Psoas muscle (tissue), 8 donors: ENCODE data around the gene TMEM139. TPM values are rescaled to one million over a fixed set of nuclear protein-coding genes. Genes with fewer than 3 reads are reported as not detected.

Experiments
- ATAC-seq, 4 donors: fragments of 200-7000 bp; cut with Tn5 transposase; one replicate each; pipeline ENCODE4 v1.9.1; 2020; ENCODE audit warnings: moderate library complexity in 3 of 4, mild to moderate bottlenecking in 2 of 4
- DNase-seq, 2 donors: peaks; one replicate each; pipeline ENCODE4 v3.0.0-alpha.2; 2020
- H3K27ac ChIP-seq: fragments of 200-600 bp; one replicate; pipeline ENCODE4 v1.8.0; 2022
- H3K27me3 ChIP-seq, 3 donors: fragments of 200-600 bp in 1 of 3; one replicate each; pipeline versions ENCODE4 v1.6.1 to v1.8.0; 2013 to 2022; ENCODE audit warnings: low read length in 2 of 3, mild to moderate bottlenecking in 2 of 3, moderate library complexity in 1 of 3; ENCODE audit not compliant: insufficient read depth in 3 of 3
- H3K36me3 ChIP-seq, 2 donors: fragments of 200-600 bp in 1 of 2; one replicate each; pipeline versions ENCODE4 v1.6.1 to v1.8.0; 2013 to 2022; ENCODE audit warnings: low read depth in 1 of 2, mild to moderate bottlenecking in 1 of 2, moderate library complexity in 1 of 2; ENCODE audit not compliant: insufficient read depth in 1 of 2
- H3K4me1 ChIP-seq: fragments of 200-600 bp; one replicate; pipeline ENCODE4 v1.8.0; 2022
- H3K4me3 ChIP-seq: fragments of 200-600 bp; one replicate; pipeline ENCODE4 v1.8.0; 2022; ENCODE audit warnings: mild to moderate bottlenecking
- H3K9me3 ChIP-seq: fragments of 200-600 bp; one replicate; pipeline ENCODE4 v1.8.0; 2022
- CTCF ChIP-seq: fragments of 200-600 bp; IDR thresholded peaks from one replicate; pipeline ENCODE4 v1.8.0; 2022; ENCODE audit warnings: antibody characterized with exemption
- WGBS, 3 donors: extraction: QIAGEN DNeasy Blood & Tissue Kit; methylation state at CpG; one replicate each; pipeline versions ENCODE4 v1.1.6 to v1.1.7; 2013; 5-methylcytosine and 5-hydroxymethylcytosine counted together
- intact Hi-C, 2 donors: fragments of 100-400 bp; cut with DNase I; formaldehyde crosslinking; loops; one replicate each; pipeline versions ENCODE4 v1.11.0 to v1.14.2; 2022
- polyA plus RNA-seq, 3 donors: library from polyadenylated mRNA; stranded (reverse); fragments of 200-250 nt; gene quantifications; one replicate each; pipeline ENCODE4 v1.2.3, GENCODE V29; 2013
- total RNA-seq, 4 donors: library from RNA; stranded (reverse); fragmentation: NEBNext Ultra II Directional in 2 of 4; extraction: Animal tissue kit (Norgen Biotek cat#: 25700) in 2 of 4; gene quantifications; one replicate each; pipeline versions ENCODE4 v1.2.1 to v1.2.4, GENCODE V29; 2021 to 2023
- donor health status: healthy with polysubstance abuse.
- donor health status: DM: no; HTN: no; CAD: no; lungs with moderate emphysema.
- donor health status: Bipolar disorder and iron deficiency.
- donor health status: healthy.
- donor health status: DM: yes; HTN: yes; CAD: no.
- donor health status: DM: no; HTN: no; CAD: no.
- donor health status: DM: no; HTN: no; CAD: no.
- donor health status: DM: yes; HTN: yes; CAD: no.

TMEM139 gene
- total and polyA plus RNA-seq, 7 donors, result 0.04 to 0.43 (median 0.36) TPM; not detected in 3

- intact Hi-C loops, result no loop called here
- ATAC-seq, result no peak
Observed at GRCh38 chr7:143269251-143269650, 15.5 kb upstream of the TMEM139 start.

DNA sequence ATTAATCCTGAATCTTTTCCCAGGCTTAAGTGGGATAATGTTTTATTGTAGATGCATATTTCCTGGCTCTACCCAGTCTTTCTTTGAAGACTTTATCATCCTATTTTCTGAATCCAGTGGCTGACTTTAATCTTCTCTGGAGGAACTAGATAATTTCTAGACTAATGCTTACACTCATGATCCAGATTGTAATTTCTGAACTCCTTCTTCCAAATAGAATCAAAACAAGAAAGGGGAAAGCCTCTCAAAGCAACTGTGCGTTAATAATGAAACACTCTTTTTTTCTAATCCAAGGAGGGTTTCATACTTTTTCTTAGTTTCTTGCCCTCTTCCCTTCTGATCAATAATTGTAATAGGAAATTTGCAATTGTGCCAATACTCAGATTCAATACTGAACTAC, 13.5 kb upstream of the TMEM139 start:
- no peaks in the 10 kb centered on the region for H3K27me3 ChIP-seq
- 79 to 91% (median 90%) methylated on average over 1 of the region's 1 CpG for WGBS, 3 donors
- H3K9me3 ChIP-seq, result no peaks in the 10 kb centered on the region
- no peak overlapping the region for H3K4me3 ChIP-seq
- H3K27ac ChIP-seq, result no peak overlapping the region
- no peaks in the 10 kb centered on the region for H3K4me1 ChIP-seq
- DNase-seq (no peak), ATAC-seq (no peak)
- intact Hi-C loops, result no loop called here
- no peak for TF ChIP-seq CTCF
- H3K36me3 ChIP-seq, result peaks cover 11 to 46% of the 10 kb centered on the region in 2 donors

More at GRCh38 chr7:143269251-143269650, 15.5 kb upstream of the TMEM139 start:
- H3K27ac ChIP-seq, result no peak overlapping the region
- no peaks in the 10 kb centered on the region for H3K27me3 ChIP-seq
- no peak for DNase-seq
- H3K36me3 ChIP-seq, result peaks cover 11 to 60% of the 10 kb centered on the region in 2 donors
- WGBS, 3 donors, result 67 to 76% (median 72%) methylated on average over 5 of the region's 5 CpGs
- no peak for TF ChIP-seq CTCF
- no peaks in the 10 kb centered on the region for H3K4me1 ChIP-seq
- no peaks in the 10 kb centered on the region for H3K9me3 ChIP-seq
- no peak overlapping the region for H3K4me3 ChIP-seq

- H3K27me3 ChIP-seq, result no peaks in the 10 kb centered on the region
- DNase-seq (no peak), ATAC-seq (no peak)
- 91 to 96% (median 92%) methylated on average over 2 of the region's 2 CpGs for WGBS, 3 donors
- intact Hi-C loops, result no loop called here
- no peak overlapping the region for H3K4me3 ChIP-seq
- no peak overlapping the region for H3K27ac ChIP-seq
- no peaks in the 10 kb centered on the region for H3K9me3 ChIP-seq
- H3K36me3 ChIP-seq, result peaks cover 8 to 32% of the 10 kb centered on the region in 2 donors
- TF ChIP-seq CTCF, result no peak
- H3K4me1 ChIP-seq, result no peaks in the 10 kb centered on the region
Observed at GRCh38 chr7:143272871-143273270, 11.9 kb upstream of the TMEM139 start.

DNA sequence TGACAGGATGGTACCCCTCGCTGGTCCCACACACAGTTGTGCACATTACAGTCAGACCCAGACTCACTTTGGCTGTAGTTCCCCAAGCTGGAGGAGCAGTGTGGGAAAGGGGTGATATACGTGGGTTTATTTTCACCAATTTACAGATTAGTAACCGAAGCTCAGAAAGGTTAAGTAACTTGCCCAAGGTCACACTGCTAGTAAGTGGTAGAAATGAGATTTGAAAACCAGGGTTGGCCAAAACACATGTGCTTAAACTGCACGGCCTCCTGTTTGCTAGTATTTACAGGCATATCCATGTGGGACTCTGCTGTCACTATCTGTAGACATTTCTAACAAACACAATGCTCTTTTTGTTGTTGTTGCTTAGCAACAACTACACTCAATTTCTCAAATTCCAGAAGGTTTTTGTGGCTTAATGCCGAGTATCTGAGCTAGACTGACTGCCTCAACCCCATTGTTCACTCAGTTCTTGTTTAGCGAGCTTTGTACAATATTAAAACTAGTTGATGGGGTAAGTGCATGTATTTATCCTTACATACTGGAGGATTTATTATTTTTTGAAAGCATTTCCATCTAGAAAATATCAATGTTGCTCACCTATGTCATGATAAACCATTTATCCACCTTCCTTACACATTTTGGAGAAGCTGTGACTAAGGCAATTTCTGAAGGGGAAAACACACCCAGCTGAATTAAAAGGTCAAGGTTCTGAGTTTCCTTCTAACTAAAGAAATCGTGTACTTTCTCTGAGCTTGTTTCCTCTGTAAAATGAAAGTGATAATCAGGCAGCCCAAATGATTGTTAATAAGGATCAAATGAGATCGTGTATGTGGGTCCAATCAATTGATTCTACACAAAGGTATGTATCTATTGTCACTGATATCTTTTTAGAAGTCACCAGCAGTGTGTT, 5.3 kb upstream of the TMEM139 start:
- 35 to 43% (median 38%) methylated on average over 8 of the region's 8 CpGs for WGBS, 3 donors
- Histone ChIP-seq H3K4me3 (no peak overlapping the region), H3K27me3 (no peaks in the 10 kb centered on the region), H3K27ac (peak overlapping the region; percentile 25), H3K4me1 (no peaks in the 10 kb centered on the region), H3K36me3 (no peaks in the 10 kb centered on the region), H3K9me3 (no peaks in the 10 kb centered on the region)
- TF ChIP-seq CTCF, result no peak
- DNase-seq, result no peak
- ATAC-seq, result peak in 1 of 4 donors; percentile 19
- intact Hi-C loops, result no loop called here
